RWPE2 (cell line): ENCODE data around the gene MAPK11.

Experiments used
- ATAC-seq: fragments of 200-7000 bp; cut with Tn5 transposase; 3 replicates; pipeline ENCODE4 v1.9.1; 2021; ENCODE audit warnings: low read depth
- DNase-seq: peaks from one replicate; pipeline ENCODE4 v3.0.0-alpha.2; 2020; ENCODE audit warnings: low spot score
- H3K27ac ChIP-seq: fragments of 450-650 bp; 2 replicates; pipeline ENCODE4 v1.5.1; 2017; ENCODE audit warnings: mild to moderate bottlenecking; ENCODE audit not compliant: poor library complexity, severe bottlenecking
- H3K27me3 ChIP-seq: fragments of 250-450 bp; sonication (Bioruptor Pico); 2 replicates; pipeline ENCODE4 v1.5.1; 2021; ENCODE audit warnings: mild to moderate bottlenecking, moderate library complexity; ENCODE audit not compliant: insufficient read depth, poor library complexity, severe bottlenecking
- H3K36me3 ChIP-seq: fragments of 250-450 bp; sonication (Bioruptor Pico); 2 replicates; pipeline ENCODE4 v1.5.1; 2020; ENCODE audit warnings: low read depth, mild to moderate bottlenecking, moderate library complexity
- H3K4me1 ChIP-seq: fragments of 250-450 bp; sonication (Bioruptor Pico); 2 replicates; pipeline ENCODE4 v1.5.1; 2021; ENCODE audit warnings: mild to moderate bottlenecking, moderate library complexity; ENCODE audit not compliant: insufficient read depth, poor library complexity, severe bottlenecking
- H3K4me3 ChIP-seq: fragments of 250-450 bp; sonication (Bioruptor Pico); 2 replicates; pipeline ENCODE4 v1.5.1; 2021; ENCODE audit warnings: mild to moderate bottlenecking, moderate library complexity; ENCODE audit not compliant: severe bottlenecking
- H3K9me3 ChIP-seq: fragments of 250-450 bp; sonication (Bioruptor Pico); 2 replicates; pipeline ENCODE4 v1.5.1; 2021; ENCODE audit warnings: mild to moderate bottlenecking, moderate library complexity; ENCODE audit not compliant: severe bottlenecking
- TF ChIP-seq, protein P1 (sequence below): fragments of 450-650 bp; IDR thresholded peaks from one replicate; pipeline ENCODE4 v1.5.1; 2017; ENCODE audit warnings: mild to moderate bottlenecking, moderate library complexity; ENCODE audit not compliant: poor library complexity, severe bottlenecking

MAPK11 gene

DNA sequence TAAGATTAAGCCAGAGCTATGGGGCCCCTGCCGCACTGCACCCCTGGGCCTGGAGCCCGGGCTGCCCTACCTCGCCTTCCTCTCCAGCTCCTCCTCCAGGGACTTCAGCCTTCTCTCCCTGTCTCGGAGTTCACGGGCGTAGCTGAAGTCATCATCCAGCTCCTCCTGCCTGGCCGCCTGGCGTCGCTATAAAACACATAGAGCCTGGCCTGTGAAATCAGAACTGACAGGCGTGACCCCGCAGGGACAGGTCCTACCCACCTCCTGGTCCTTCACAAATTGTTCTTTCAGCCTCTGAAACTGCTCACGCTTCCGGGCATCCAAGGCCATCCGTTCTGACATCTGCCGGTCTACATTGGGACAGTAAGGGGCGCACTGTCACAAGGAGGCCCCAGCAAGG lies 46.1 kb downstream of the MAPK11 start:
- no peak for DNase-seq
- peaks cover 37% of the 10 kb centered on the region for H3K36me3 ChIP-seq
- H3K27ac ChIP-seq = no peak overlapping the region
- no peaks in the 10 kb centered on the region for H3K27me3 ChIP-seq
- no peaks in the 10 kb centered on the region for H3K9me3 ChIP-seq
- H3K4me1 ChIP-seq = no peaks in the 10 kb centered on the region
- no peak overlapping the region for H3K4me3 ChIP-seq
- TF ChIP-seq, protein P1, sequence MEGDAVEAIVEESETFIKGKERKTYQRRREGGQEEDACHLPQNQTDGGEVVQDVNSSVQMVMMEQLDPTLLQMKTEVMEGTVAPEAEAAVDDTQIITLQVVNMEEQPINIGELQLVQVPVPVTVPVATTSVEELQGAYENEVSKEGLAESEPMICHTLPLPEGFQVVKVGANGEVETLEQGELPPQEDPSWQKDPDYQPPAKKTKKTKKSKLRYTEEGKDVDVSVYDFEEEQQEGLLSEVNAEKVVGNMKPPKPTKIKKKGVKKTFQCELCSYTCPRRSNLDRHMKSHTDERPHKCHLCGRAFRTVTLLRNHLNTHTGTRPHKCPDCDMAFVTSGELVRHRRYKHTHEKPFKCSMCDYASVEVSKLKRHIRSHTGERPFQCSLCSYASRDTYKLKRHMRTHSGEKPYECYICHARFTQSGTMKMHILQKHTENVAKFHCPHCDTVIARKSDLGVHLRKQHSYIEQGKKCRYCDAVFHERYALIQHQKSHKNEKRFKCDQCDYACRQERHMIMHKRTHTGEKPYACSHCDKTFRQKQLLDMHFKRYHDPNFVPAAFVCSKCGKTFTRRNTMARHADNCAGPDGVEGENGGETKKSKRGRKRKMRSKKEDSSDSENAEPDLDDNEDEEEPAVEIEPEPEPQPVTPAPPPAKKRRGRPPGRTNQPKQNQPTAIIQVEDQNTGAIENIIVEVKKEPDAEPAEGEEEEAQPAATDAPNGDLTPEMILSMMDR = no peak
- ATAC-seq = no peak

DNA sequence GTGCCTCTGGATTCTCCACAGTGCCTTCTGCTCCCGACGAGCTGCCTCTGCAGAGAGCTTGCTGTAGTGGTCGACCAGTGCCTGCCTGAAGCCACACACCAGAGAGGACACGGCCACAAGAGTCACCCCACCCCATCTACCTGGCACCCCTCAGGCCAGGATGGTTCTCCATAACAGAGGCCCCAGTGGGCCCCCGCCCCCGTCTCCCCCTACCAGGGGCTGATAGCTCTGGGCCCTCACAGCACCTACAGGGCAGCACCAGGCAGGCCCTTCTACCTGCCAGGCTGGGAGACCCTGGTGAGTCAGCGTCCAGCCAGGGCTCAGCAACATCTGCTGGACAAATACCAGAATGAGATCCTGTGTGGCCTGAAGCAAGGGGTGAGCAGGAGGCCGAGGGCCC lies 47.7 kb downstream of the MAPK11 start:
- Histone ChIP-seq H3K4me1 (no peaks in the 10 kb centered on the region), H3K9me3 (no peaks in the 10 kb centered on the region), H3K27me3 (no peaks in the 10 kb centered on the region), H3K4me3 (no peak overlapping the region), H3K36me3 (peaks cover 44% of the 10 kb centered on the region), H3K27ac (no peak overlapping the region)
- TF ChIP-seq, protein P1 = no peak
- peak; percentile 51 for DNase-seq
- no peak for ATAC-seq

DNA sequence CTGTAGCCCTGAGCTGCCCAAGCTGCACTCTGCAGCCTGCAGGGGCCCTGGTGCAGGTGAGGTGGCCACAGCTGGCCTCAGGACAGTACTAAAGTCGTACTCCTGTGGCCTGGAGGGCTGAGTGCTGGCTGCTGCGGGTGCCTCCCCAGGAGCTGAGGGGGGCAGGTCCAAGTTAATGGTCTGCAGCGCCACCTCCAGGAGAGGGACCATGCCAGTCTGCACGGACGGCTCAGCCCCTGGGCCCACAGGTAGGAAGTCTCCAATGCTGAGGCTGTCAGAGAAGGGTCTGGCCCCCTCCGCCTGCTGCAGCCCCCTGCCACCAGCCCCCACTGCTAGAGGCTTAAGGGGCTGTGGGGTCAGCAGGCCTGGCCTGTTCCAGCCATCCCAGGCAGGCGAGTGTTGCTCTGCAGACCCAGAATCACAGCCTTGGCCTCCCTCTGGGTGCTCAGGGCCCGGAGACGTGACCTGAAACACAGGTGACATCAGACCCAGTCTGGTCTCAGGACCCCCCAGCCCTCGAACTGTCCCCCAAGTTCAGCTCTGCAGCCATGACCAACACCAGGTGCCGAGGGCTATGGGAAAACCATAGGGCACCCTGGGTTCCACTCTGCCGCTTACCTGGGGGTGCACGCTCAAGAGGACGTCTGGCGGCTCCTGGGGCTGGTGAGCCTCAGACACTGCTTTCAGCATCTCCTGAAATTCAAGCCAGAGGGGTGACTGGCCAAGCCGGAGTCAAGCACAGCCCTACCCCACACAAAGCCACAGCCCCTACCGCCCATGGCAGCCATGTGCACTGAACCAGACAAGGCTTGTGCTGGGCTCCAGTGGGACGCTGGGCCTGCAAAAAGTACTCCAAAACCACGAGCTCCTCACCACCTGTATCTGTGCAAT lies 48.5 kb downstream of the MAPK11 start:
- H3K27ac ChIP-seq = no peak overlapping the region
- no peak for ATAC-seq
- DNase-seq = peak; percentile 52
- H3K4me3 ChIP-seq = no peak overlapping the region
- no peaks in the 10 kb centered on the region for H3K27me3 ChIP-seq
- no peaks in the 10 kb centered on the region for H3K4me1 ChIP-seq
- H3K9me3 ChIP-seq = no peaks in the 10 kb centered on the region
- TF ChIP-seq, protein P1 = no peak
- H3K36me3 ChIP-seq = peaks cover 53% of the 10 kb centered on the region

DNA sequence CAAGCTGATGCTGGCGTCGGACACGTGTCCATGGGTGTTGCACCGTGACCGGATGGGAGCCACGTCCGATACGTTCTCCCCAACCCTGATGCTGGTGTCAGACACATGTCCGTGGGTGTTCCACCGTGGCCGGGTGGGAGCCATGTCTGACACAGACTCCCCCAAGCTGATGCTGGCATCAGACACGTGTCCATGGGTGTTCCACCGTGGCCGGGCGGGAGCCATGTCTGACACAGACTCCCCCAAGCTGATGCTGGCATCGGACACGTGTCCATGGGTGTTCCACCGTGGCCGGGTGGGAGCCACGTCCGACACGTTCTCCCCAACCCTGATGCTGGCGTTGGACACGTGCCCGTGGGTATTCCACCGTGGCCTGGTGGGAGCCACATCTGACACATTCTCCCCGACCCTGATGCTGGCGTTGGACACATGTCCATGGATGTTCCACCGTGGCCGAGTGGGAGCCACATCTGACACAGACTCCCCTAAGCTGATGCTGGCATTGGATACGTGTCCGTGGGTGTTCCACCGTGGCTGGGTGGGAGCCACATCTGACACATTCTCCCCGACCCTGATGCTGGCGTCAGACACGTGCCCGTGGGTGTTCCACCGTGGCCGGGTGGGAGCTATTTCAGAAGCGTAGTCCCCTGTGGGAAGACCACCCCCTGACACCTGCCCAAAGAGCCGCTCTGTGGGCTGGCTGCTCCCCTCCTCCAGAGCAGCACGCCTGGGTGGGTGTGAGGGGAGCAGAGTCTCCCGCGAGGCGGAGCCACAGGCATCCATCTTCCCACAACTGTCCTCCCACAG lies 49.4 kb downstream of the MAPK11 start:
- ATAC-seq = no peak
- no peaks in the 10 kb centered on the region for H3K4me1 ChIP-seq
- H3K4me3 ChIP-seq = no peak overlapping the region
- H3K27me3 ChIP-seq = no peaks in the 10 kb centered on the region
- peak; percentile 68 for DNase-seq
- peaks cover 56% of the 10 kb centered on the region for H3K36me3 ChIP-seq
- TF ChIP-seq, protein P1 = no peak
- no peak overlapping the region for H3K27ac ChIP-seq
- H3K9me3 ChIP-seq = no peaks in the 10 kb centered on the region
